SK-N-DZ (cell line): ENCODE measurements around the gene BIVM. TPM values are rescaled to one million over a fixed set of nuclear protein-coding genes. Genes with fewer than 3 reads are reported as not detected.
A peak's percentile ranks its signal among the peaks of the same experiment; 100 is the strongest.
"Not testable (repeated sequence)": the region's sequence is repeated elsewhere in the genome, so short reads cannot be mapped to it uniquely, and the experiment has no call there.

ENCODE experiments used
- DNase-seq: peaks from one replicate; pipeline ENCODE4 v3.0.0-alpha.2; 2015; ENCODE audit warnings: low spot score
- polyA plus RNA-seq, 2 experiments: library from polyadenylated mRNA; depleted of rRNA; stranded (reverse); fragments of >200 nt; gene quantifications; 2 replicates each; pipeline ENCODE4 v1.2.3, GENCODE V29; 2014

The BIVM gene, protein sequence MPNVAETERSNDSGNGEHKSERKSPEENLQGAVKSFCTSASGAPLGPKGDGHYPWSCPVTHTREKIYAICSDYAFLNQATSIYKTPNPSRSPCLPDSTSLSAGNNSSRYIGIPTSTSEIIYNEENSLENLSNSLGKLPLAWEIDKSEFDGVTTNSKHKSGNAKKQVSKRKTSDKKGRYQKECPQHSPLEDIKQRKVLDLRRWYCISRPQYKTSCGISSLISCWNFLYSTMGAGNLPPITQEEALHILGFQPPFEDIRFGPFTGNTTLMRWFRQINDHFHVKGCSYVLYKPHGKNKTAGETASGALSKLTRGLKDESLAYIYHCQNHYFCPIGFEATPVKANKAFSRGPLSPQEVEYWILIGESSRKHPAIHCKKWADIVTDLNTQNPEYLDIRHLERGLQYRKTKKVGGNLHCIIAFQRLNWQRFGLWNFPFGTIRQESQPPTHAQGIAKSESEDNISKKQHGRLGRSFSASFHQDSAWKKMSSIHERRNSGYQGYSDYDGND
- 35.3 and 37.5 TPM in 2 replicates for polyA plus RNA-seq (2014; cell fraction: cytosol; rRNA removed)
- 67.6 and 84.8 TPM in 2 replicates for polyA plus RNA-seq (2014; cell fraction: nucleus; rRNA removed)

DNA sequence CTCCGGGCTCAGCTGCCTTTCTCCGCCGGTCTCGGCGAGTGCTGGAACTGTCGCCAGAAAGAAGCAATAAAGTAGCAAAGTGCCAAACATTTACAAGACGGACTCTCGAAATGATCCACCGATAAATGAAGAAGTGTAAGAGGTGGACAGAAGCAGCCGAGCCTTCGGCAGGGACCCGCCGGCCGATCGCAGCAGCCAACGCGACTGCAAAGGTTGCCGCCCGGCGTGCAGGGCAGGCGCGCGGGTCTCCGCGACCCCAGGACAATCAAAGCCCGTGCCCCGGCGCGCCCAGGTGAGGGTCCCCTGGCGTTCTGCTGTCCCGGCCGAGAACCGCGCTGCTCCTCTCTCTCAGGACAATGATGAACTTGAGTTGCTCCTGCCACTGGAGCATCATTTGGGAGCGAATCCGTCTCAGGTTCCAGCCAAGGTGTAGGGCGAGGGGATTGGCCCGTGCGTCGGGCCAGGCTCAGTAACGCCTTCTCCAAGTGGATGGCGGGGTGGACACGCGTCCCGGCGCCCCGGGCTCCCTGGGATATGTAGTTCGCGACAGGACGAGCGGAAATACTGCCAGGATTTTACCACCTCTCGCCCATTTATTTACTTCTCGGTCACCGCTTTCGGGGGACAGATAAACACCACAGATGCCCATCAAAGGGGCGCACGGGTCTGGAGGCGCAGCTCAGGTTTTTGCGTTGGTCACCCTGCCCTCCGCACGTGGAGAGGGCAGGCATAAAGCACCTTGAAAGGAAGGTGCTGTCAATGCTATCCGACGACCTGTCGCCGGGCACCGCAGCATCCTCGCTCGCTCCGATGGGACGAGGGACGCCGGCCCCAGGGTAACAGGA, at the start of gene BIVM, which contains the start of gene POGLUT2:
Gene BIVM, plus strand, starts transcription at position 539 of the 845 bp plus-strand sequence. CDS start 8,149 bp downstream, outside the sequence.
Gene POGLUT2, minus strand, starts transcription at position 396 of the 845 bp plus-strand sequence. Its CDS starts 306 bp downstream, at position 90.
- DNase-seq = peak; percentile 94

GRCh38 chr13:102751886-102752285, 47.0 kb upstream of the BIVM start:
- DNase-seq = no peak

- DNase-seq = no peak
These were observed 41.9 kb upstream of the BIVM start for GRCh38 chr13:102757006-102757405.

DNA sequence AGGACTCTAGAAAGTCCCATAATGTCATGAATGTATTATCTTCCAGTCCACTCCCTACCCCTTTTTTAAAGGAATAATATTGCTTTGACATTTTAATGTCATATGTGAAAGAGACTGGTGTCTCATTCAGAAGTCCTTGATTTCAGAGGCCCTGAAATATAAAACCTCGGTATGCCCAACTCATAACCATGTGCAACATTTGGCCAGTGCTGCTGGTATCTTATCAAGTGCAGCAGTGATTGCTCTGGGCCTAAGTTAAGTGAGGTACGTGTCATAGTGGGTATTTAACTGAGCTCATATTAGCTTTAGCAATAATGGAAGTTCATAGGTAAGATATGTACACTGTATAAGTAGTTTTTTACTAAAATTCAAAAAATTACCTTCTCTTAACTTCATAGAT, 40.1 kb upstream of the BIVM start:
- no peak for DNase-seq

DNA sequence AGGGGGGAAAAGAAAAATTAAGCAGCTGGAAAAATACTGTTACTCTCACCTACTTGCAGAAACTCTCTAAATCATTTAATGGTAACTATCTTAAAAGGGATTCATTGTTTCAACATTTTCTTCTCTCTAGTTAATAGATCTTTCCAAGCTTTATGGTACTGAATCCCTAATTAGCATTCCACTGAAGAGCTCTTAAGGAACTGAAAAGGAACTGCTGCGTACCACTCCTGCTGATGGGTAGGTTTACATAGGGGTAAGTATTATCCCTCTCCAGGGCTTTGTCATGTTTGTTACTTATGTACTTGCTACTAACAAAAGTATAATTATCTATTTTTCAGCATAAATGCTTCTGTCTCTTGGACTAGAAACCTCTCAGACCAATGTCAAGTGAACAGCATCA, 37.8 kb upstream of the BIVM start:
- DNase-seq = no peak

DNA sequence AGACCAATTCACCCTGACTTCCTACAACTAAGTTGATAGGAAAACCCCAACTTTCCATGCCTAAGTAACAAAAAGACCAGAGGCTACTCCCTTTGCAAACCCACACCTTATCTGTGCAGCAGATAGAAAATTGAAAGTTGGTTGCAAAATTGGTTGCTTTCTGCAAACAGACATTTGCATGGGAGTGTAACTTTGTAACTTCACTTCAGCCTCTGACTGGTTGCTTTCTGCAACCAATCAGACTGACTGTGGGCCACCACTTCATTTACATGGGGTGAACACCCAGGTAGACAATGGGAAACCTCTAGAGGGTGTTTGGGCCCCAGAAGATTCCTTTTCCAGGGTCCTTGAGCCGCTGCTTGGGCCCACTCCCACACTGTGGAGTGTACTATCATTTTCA, 35.2 kb upstream of the BIVM start:
- no peak for DNase-seq

DNA sequence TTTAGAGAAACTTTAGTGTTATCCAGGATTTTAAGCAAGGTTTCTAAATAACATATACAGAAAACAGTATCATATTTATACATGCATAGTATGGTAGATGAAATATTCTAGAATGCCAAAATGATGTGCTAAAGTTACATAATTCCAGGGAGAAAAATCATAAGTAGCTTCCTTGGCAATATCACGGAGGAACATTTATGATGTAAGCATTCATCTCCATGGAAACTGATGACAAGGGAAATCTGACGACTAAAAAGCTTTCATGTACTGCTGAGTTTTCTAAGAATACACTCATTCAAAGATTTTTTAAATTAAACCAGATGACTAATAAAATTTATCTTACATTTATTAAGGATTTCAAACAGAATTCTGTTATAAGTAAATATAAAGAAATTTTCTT, 30.0 kb upstream of the BIVM start:
- DNase-seq = no peak

- no peak for DNase-seq
These were observed 29.2 kb upstream of the BIVM start for GRCh38 chr13:102769679-102770078.

DNA sequence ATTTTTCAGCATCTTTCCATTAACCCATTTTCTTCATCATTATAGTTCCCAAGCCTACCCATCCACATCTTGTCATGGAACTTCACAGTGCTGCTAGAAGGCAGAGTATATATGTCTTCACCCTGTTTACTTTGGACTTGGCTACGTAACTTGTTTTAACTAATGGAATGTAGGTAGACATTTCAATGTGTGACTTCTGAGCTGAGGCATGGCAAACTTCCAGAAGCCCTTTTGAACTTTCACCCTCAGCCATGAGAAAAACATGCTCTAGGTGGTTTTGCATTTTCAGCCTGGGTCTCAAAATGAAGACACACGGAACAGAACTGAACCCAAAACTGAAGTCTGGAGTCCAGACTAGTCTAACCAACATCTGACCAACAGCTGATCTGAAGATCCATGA, 28.5 kb upstream of the BIVM start:
- no peak for DNase-seq

DNA sequence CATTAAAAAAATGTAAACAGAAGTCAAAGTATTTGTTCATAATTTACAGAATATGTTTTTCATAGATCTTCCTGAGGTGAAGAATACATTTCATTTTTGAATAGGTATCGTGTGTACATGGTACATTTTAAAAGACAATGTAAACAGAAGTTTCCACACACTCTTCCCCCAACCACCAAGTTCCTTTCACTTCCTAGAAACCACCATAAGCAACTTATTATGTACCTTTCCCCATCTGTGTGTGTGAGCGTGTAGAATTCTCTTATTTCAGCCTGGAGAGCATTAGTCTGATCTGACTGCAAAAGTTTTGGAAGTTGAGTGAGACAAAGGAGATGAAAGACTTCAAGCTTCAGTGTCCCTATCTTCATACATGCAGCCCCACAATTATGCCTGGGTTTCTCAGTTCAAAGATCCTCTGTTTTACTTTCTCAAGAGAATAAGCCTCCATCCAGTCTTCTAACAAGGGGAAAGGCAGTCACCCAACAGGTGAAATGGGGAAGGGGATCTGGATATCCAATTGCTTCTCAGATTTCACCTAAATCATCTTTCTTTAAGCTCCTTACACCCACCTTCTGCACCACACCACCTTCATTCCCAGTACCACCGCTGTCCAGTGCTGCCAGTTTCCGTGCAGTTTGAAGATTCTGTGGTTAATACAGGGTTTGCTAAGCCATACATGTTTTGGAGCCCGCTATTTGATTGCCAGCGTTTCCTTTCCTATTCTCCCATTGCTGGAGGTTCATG, 27.4 kb upstream of the BIVM start:
- no peak for DNase-seq

- DNase-seq = no peak
These were observed 26.9 kb upstream of the BIVM start for GRCh38 chr13:102772042-102772425.

GRCh38 chr13:102773441-102774213, 25.3 kb upstream of the BIVM start, which contains the start of gene TEX30:
Gene TEX30, minus strand, starts transcription at chr13:102773786. Its CDS starts 3,760 bp downstream, at chr13:102770026.
- peak; percentile 56 for DNase-seq

- no peak for DNase-seq
These were observed 24.7 kb upstream of the BIVM start for GRCh38 chr13:102774214-102774568.

DNA sequence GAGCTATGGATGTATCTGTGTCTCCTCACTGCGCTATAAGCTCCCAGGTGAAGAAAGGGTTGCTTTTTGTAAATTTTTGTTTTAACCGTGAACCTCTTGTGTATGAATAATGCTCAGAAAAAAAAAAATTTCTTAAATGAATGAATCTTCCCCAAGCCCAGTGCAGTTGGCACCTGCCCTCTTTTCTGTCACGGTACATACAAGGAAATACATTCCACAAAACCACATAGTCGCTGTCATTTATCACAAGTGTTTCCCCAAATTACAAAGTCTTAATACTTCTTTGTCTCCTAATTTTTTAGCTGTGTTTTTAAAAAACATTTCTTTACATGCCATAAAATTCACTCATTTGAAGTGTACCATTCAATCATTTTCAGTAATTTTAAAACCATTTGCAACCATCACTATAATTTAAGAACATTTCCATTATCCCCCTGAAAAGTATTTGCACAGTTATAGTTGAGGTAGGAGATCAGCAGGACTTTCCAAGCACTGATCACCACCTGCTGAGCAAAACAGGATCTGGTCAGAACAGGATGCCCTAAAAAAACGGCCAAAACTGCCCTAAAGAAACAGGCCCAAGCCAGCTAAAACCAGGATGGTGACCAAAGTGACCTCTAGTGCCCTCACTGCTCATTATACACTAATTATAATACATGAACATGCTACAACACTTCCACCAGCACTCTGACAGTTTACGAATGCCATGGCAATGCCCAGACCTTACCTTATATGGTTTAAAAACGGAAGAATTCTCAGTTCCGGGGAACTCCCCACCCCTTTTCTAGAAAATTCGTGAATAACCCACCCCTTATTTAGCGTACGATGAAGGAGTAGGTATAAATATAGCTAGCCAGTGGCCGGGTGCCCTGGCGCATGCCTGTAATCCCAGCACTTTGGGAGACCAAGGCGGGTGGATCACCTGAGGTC, 24.1 kb upstream of the BIVM start:
- no peak for DNase-seq

GRCh38 chr13:102776271-102776670, 22.6 kb upstream of the BIVM start:
- DNase-seq = no peak

DNA sequence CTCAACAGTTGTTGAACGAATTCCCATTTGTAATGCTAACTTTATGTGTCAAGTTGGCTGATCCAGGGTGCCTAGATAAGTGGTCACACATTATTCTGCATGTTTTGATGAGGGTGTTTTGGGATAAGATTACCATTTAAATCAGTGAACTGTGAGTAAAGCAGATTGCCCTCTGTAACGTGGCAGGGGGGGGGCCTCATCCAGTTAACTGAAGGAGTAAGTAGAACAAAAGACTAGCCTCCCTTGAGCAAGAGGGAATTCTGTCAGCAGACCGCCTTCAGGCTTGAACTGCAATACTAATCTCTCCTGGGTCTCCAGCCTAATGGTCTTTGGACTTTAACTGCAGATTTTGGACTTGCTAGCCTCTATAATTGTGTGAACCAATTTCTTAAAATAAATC, 21.2 kb upstream of the BIVM start:
- no peak for DNase-seq

- no peak for DNase-seq
These were observed 19.3 kb upstream of the BIVM start for GRCh38 chr13:102779436-102780159.

GRCh38 chr13:102780656-102781055, 18.3 kb upstream of the BIVM start:
- DNase-seq = not testable (repeated sequence)

DNA sequence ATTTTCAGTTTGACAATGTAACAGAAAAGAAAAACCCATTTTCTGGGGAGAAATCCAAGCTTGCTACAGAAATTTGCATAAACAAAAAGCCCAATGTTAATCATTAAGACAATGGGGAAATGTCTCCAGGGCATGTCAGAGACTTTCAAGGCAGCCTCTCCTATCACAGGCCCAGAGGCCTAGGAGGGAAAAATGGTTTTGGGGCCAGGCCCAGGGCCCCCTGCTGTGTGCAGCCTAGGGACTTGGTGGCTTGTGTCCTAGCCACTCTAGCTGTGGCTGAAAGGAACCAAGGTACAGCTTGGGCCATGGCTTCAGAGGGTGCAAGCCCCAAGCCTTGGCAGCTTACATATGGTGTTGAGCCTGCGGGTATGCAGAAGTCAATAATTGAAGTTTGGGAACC, 17.3 kb upstream of the BIVM start:
- no peak for DNase-seq
